Measurements from ENCODE around the gene C17orf113.
"Not testable (repeated sequence)": the region's sequence is repeated elsewhere in the genome, so short reads cannot be mapped to it uniquely, and the experiment has no call there.

Gene C17orf113

DNA sequence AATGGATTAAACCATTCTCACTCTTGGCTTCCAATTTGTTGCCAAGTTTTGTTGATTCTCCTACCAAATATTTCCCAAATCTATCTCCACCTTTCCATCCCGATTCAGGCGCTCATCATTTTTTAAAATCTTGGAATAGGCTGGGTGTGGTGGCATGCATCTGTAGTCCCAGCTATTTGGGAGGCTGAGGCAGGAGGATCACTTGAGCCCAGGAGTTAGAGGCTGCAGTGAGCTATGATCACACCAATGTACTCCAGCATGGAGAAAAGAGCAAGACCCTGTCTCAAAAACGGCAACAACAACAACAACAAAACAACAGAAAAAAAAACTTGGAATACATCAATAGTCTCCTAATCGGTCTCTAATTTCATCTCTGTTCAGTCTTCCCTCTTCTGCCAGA, 31.4 kb downstream of the C17orf113 start:
- H3K27ac ChIP-seq = no peak overlapping the region
- no peak for TF ChIP-seq ZFX (IDR thresholded peaks at IDR 0.05; ENCODE audit: borderline replicate concordance)
- TF ChIP-seq, protein P1, sequence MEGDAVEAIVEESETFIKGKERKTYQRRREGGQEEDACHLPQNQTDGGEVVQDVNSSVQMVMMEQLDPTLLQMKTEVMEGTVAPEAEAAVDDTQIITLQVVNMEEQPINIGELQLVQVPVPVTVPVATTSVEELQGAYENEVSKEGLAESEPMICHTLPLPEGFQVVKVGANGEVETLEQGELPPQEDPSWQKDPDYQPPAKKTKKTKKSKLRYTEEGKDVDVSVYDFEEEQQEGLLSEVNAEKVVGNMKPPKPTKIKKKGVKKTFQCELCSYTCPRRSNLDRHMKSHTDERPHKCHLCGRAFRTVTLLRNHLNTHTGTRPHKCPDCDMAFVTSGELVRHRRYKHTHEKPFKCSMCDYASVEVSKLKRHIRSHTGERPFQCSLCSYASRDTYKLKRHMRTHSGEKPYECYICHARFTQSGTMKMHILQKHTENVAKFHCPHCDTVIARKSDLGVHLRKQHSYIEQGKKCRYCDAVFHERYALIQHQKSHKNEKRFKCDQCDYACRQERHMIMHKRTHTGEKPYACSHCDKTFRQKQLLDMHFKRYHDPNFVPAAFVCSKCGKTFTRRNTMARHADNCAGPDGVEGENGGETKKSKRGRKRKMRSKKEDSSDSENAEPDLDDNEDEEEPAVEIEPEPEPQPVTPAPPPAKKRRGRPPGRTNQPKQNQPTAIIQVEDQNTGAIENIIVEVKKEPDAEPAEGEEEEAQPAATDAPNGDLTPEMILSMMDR (IDR thresholded peaks at IDR 0.05) = no peak

DNA sequence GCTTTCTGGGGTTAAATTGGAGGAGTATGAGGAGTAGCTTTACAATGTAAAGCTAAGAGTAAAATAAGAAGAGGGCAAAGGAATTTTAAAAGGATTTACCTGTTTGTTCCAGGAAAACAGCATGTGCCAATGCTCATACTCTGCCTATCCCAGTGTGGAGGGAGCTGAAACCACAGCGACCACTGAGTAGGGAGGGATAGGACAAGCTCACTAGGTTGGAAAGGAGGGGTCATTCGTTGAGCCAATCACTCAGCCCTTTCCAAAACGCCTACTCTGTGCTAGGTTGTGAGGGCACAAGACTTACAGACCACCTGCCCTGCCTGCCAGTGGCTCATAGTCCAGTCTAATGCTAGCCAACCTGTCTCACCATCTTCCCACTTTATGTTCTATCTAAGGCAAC, 32.1 kb downstream of the C17orf113 start:
- TF ChIP-seq ZFX (IDR thresholded peaks at IDR 0.05; ENCODE audit: borderline replicate concordance) = no peak
- TF ChIP-seq, protein P1 (IDR thresholded peaks at IDR 0.05) = no peak
- H3K27ac ChIP-seq = peak overlapping the region; percentile 88

- H3K27ac ChIP-seq = peak overlapping the region; percentile 88
- TF ChIP-seq ZFX (IDR thresholded peaks at IDR 0.05; ENCODE audit: borderline replicate concordance) = no peak
- TF ChIP-seq, protein P1 (IDR thresholded peaks at IDR 0.05) = no peak
Observed at GRCh38 chr17:42017866-42018200, 32.6 kb downstream of the C17orf113 start.

DNA sequence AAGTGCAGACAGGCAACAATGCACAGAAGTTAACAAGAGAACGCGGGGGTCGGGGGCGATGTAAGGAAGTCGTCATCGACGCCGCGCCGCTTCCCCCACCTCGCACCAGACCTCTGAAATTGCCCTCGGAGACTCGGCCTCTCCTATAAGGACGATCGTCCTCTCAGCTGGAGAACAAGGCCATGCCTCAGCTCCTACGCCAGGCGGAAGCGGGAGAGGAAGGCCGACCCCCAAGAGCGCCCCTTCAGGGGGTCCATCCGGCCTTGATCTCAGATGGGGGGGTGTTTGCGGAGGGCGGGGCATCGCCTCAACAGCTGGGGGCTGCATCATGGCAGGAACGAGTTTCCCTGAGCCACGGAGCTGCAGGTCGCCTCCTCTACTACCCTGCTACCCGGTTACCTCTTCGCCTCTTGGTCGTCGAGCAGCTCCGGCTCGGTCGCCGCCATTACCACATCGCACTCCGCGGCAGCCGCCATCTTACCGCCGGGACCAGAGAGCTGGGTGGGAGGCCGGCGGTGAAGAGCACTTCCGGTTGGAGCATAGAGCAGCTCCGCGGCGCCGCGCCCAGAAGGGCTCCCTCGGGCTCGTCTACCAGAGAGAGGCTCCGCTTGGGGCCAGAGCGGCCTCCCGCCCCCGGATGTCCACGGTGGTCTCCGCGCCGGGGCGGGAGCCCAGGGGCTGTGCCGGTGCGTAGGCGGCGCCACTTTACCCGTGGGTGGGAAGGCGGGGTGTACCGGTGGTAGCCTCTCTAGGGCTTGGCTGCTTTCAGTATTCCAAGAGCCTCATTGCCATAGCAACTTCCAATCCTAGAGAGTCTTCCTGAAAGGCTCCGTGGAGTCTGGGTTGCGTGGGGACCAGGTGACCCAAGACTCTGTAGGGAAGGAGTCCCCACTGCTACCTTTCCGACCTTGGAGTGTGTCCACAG, 33.2 kb downstream of the C17orf113 start, which contains the start of gene DNAJC7:
Gene DNAJC7 (minus strand): TSS at position 499 of the 925 bp plus-strand sequence. CDS start 23 bp downstream, at position 476.
- TF ChIP-seq, protein P1 (IDR thresholded peaks at IDR 0.05) = peak; percentile 12; the same call in 1 of the 2 replicates
- no peak for TF ChIP-seq ZFX (IDR thresholded peaks at IDR 0.05; ENCODE audit: borderline replicate concordance)

GRCh38 chr17:42016411-42016831, 34.0 kb downstream of the C17orf113 start:
- peak overlapping the region; percentile 88 for H3K27ac ChIP-seq
- TF ChIP-seq, protein P1 (IDR thresholded peaks at IDR 0.05) = no peak
- TF ChIP-seq ZFX (IDR thresholded peaks at IDR 0.05; ENCODE audit: borderline replicate concordance) = no peak

More for the DNA sequence above, 33.2 kb downstream of the C17orf113 start, which contains the start of gene DNAJC7:
- H3K27ac ChIP-seq = peak within 1 kb of the TSS; percentile 88

DNA sequence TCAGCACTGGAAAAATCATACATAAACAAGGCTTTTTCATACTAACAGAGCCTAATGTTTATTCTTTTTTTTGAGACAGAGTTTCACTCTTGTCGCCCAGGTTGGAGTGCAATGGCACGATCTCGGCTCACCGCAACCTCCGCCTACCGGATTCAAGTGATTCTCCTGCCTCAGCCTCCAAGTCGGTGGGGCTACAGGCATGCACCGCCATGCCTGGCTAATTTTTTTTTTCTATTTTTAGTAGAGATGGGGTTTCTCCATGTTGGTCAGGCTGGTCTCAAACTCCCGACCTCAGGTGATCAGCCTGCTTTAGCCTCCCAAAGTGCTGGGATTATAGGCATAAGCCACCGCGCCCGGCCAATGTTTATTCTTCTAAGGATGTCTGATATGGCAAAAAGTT, 36.7 kb downstream of the C17orf113 start:
- H3K27ac ChIP-seq = not testable (repeated sequence)

- H3K27ac ChIP-seq = not testable (repeated sequence)
Observed at GRCh38 chr17:42012363-42012762, 38.0 kb downstream of the C17orf113 start.

- no peak for TF ChIP-seq ZFX (IDR thresholded peaks at IDR 0.05; ENCODE audit: borderline replicate concordance)
- H3K27ac ChIP-seq = peak overlapping the region; percentile 53
Observed at GRCh38 chr17:42010898-42011516, 39.4 kb downstream of the C17orf113 start.

DNA sequence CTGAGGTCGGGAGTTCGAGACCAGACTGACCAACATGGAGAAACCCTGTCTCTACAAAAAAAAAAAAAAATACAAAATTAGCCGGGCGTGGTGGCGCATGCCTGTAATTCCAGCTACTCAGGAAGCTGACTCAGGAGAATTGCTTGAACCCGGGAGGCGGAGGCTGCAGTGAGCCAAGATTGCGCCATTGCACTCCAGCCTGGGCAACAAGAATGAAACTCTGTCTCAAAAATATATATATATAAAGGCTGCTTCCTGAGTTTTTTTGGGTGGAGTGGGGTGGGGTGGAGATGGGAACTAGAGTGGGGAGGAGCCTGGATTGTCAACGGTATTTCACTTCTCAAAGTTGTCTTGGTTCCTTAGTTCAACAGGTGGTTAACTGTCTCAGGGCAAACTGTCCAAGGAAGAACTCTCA, 40.1 kb downstream of the C17orf113 start:
- peak overlapping the region; percentile 53; the same call in 1 of the 2 replicates for H3K27ac ChIP-seq

Data from 22Rv1 (cell line).